ENCODE results near the gene CSNK1G2. TPM values are rescaled to one million over a fixed set of nuclear protein-coding genes. Genes with fewer than 3 reads are reported as not detected.

The CSNK1G2 gene
- total RNA-seq, 1 experiment from 2014 or later: 44.4 TPM

- CTCF ChIA-PET: no interaction called here
- no peaks in the 10 kb centered on the region for H3K27me3 ChIP-seq (replicated peaks; ENCODE audit: control insufficient read depth, insufficient read depth, low read length)
- H3K27ac Mint-ChIP-seq (ENCODE audit: unreplicated experiment): no peak overlapping the region
- no peaks in the 10 kb centered on the region for H3K9me3 Mint-ChIP-seq (ENCODE audit: unreplicated experiment)
- no peaks in the 10 kb centered on the region for H3K9me3 ChIP-seq
- H3K36me3 ChIP-seq (ENCODE audit: control insufficient read depth, insufficient read depth, low read length): no peaks in the 10 kb centered on the region; the same call in 1 of the 2 replicates
- DNase-seq: no peak
- intact Hi-C loops (cut with micrococcal nuclease; ENCODE audit: unreplicated experiment): no loop called here
- TF ChIP-seq, protein P1, sequence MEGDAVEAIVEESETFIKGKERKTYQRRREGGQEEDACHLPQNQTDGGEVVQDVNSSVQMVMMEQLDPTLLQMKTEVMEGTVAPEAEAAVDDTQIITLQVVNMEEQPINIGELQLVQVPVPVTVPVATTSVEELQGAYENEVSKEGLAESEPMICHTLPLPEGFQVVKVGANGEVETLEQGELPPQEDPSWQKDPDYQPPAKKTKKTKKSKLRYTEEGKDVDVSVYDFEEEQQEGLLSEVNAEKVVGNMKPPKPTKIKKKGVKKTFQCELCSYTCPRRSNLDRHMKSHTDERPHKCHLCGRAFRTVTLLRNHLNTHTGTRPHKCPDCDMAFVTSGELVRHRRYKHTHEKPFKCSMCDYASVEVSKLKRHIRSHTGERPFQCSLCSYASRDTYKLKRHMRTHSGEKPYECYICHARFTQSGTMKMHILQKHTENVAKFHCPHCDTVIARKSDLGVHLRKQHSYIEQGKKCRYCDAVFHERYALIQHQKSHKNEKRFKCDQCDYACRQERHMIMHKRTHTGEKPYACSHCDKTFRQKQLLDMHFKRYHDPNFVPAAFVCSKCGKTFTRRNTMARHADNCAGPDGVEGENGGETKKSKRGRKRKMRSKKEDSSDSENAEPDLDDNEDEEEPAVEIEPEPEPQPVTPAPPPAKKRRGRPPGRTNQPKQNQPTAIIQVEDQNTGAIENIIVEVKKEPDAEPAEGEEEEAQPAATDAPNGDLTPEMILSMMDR (IDR thresholded peaks at IDR 0.05; ENCODE audit: insufficient read depth in 1 of 2, low read depth in 1 of 2, low read length in 1 of 2, severe bottlenecking in 1 of 2, unreplicated experiment in 1 of 2): no peak
- H3K4me3 Mint-ChIP-seq (ENCODE audit: unreplicated experiment): no peak overlapping the region
- no peaks in the 10 kb centered on the region for H3K27me3 Mint-ChIP-seq (ENCODE audit: insufficient read depth, unreplicated experiment)
- H3K4me1 Mint-ChIP-seq (ENCODE audit: low read depth, unreplicated experiment): no peaks in the 10 kb centered on the region
- no peaks in the 10 kb centered on the region for H3K4me1 ChIP-seq
- no peak overlapping the region for H3K4me3 ChIP-seq (ENCODE audit: low read depth, low read length)
- BruUV-seq (replicated peaks): no TSS peak
- POLR2A ChIA-PET: no interaction called here
- peaks cover 31% of the 10 kb centered on the region for H3K36me3 Mint-ChIP-seq (ENCODE audit: insufficient read depth, unreplicated experiment)
Observed at GRCh38 chr19:1999856-2000515, 59.0 kb downstream of the CSNK1G2 start.

- Mint-ChIP-seq H3K9me3 (ENCODE audit: unreplicated experiment) (no peaks in the 10 kb centered on the region), H3K4me1 (ENCODE audit: low read depth, unreplicated experiment) (no peaks in the 10 kb centered on the region), H3K27ac (ENCODE audit: unreplicated experiment) (no peak overlapping the region), H3K4me3 (ENCODE audit: unreplicated experiment) (no peak overlapping the region), H3K36me3 (ENCODE audit: insufficient read depth, unreplicated experiment) (peaks cover 14% of the 10 kb centered on the region), H3K27me3 (ENCODE audit: insufficient read depth, unreplicated experiment) (no peaks in the 10 kb centered on the region)
- DNase-seq: no peak
- Histone ChIP-seq H3K36me3 (ENCODE audit: control insufficient read depth, insufficient read depth, low read length) (no peaks in the 10 kb centered on the region), H3K4me3 (ENCODE audit: low read depth, low read length) (no peak overlapping the region), H3K9me3 (no peaks in the 10 kb centered on the region), H3K27me3 (replicated peaks; ENCODE audit: control insufficient read depth, insufficient read depth, low read length) (no peaks in the 10 kb centered on the region), H3K4me1 (no peaks in the 10 kb centered on the region)
- intact Hi-C loops (cut with micrococcal nuclease; ENCODE audit: unreplicated experiment): no loop called here
- TF ChIP-seq, protein P1 (IDR thresholded peaks at IDR 0.05; ENCODE audit: insufficient read depth in 1 of 2, low read depth in 1 of 2, low read length in 1 of 2, severe bottlenecking in 1 of 2, unreplicated experiment in 1 of 2): no peak
- ChIA-PET POLR2A (interaction anchor here (0.6 kb wide), 1 partner anchor 35 kb away, joined by 5 read pairs; no protein-coding TSS in a partner anchor), CTCF (interaction anchor here (0.6 to 0.7 kb wide), 2 partner anchors 66 to 1051 kb away, joined by 4 to 7 read pairs; no protein-coding TSS in a partner anchor)
- no TSS peak for BruUV-seq (replicated peaks)
Observed at GRCh38 chr19:2003874-2004273, 62.9 kb downstream of the CSNK1G2 start.

DNA sequence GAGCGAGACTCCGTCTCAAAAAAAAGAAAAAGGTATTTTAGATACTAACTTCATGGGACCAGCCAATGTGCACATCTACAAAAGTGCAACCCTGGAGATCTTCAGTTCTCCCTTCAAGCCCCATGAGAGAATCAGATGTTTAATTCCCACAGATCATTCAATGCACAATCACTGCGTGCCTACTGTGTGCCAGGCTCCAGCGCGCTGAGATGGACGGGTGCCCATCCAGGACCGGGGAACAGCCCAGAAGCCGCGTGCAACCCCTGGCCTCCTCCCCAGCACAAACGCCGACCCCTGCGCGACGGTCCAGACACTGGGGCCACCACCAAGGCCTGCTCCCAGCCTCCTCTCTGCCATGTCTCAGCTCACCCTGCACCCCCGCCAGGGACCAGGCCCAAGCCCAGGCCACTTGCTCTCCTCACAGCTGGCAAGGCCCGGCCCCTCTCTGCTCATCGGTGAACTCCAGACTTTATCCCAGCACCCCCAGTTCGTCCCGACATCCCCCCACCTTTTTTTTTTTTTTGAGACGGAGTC lies 69.2 kb downstream of the CSNK1G2 start:
- TF ChIP-seq, protein P1 (IDR thresholded peaks at IDR 0.05; ENCODE audit: insufficient read depth in 1 of 2, low read depth in 1 of 2, low read length in 1 of 2, severe bottlenecking in 1 of 2, unreplicated experiment in 1 of 2): no peak
- BruUV-seq (replicated peaks): no TSS peak
- intact Hi-C loops (cut with micrococcal nuclease; ENCODE audit: unreplicated experiment): no loop called here
- Histone ChIP-seq H3K36me3 (ENCODE audit: control insufficient read depth, insufficient read depth, low read length) (no peaks in the 10 kb centered on the region), H3K4me1 (no peaks in the 10 kb centered on the region), H3K9me3 (no peaks in the 10 kb centered on the region), H3K4me3 (ENCODE audit: low read depth, low read length) (no peak overlapping the region), H3K27me3 (replicated peaks; ENCODE audit: control insufficient read depth, insufficient read depth, low read length) (no peaks in the 10 kb centered on the region)
- ChIA-PET CTCF (no interaction called here), POLR2A (no interaction called here)
- no peaks in the 10 kb centered on the region for H3K27me3 Mint-ChIP-seq (ENCODE audit: insufficient read depth, unreplicated experiment)
- H3K36me3 Mint-ChIP-seq (ENCODE audit: insufficient read depth, unreplicated experiment): peaks cover 21% of the 10 kb centered on the region
- H3K4me3 Mint-ChIP-seq (ENCODE audit: unreplicated experiment): no peak overlapping the region
- DNase-seq: no peak
- H3K27ac Mint-ChIP-seq (ENCODE audit: unreplicated experiment): no peak overlapping the region
- no peaks in the 10 kb centered on the region for H3K4me1 Mint-ChIP-seq (ENCODE audit: low read depth, unreplicated experiment)
- no peaks in the 10 kb centered on the region for H3K9me3 Mint-ChIP-seq (ENCODE audit: unreplicated experiment)
